ENCODE data around the gene MERTK.

- TF ChIP-seq GRHL1 (CRISPR knock-in tag; conservative IDR thresholded peaks at IDR 0.05) (no peak), ASH2L (IDR thresholded peaks at IDR 0.05; ENCODE audit: insufficient read length, low read depth, low read length) (no peak), EP300 (IDR thresholded peaks at IDR 0.05; ENCODE audit: low read depth in 2 of 2, low read length in 2 of 2) (no peak), EP300 (CRISPR knock-in tag; IDR thresholded peaks at IDR 0.05; ENCODE audit: borderline replicate concordance) (no peak), TP53 (CRISPR knock-in tag; conservative IDR thresholded peaks at IDR 0.05) (no peak), JUN (CRISPR knock-in tag; IDR thresholded peaks at IDR 0.05) (no peak), ZNF782 (CRISPR knock-in tag; IDR thresholded peaks at IDR 0.05; ENCODE audit: borderline replicate concordance) (no peak), USF2 (IDR thresholded peaks at IDR 0.05; ENCODE audit: low read depth, low read length) (no peak), USF2 (CRISPR knock-in tag; IDR thresholded peaks at IDR 0.05; ENCODE audit: borderline replicate concordance) (no peak), ZNF101 (CRISPR knock-in tag; IDR thresholded peaks at IDR 0.05; ENCODE audit: borderline replicate concordance, low read depth) (no peak), ARID2 (CRISPR knock-in tag; IDR thresholded peaks at IDR 0.05; ENCODE audit: borderline replicate concordance) (no peak), SIN3A (IDR thresholded peaks at IDR 0.05; ENCODE audit: borderline replicate concordance, low read depth, low read length) (no peak)
These were observed 38.5 kb downstream of the MERTK start for GRCh38 chr2:111936881-111937280.
